PC-3 (cell line): Measurements from ENCODE around the gene PPP1R36.

Source experiments
- EZH2 ChIP-seq: fragments of 300-600 bp; sonication (generic); IDR thresholded peaks from one replicate; pipeline ENCODE4 v1.6.1; 2017; ENCODE audit warnings: antibody characterized with exemption, mild to moderate bottlenecking, low read length; ENCODE audit not compliant: unreplicated experiment
- TF ChIP-seq, protein P1 (sequence below): fragments of 300-600 bp; sonication (generic); conservative IDR thresholded peaks from 2 replicates; pipeline ENCODE4 v1.5.1; 2017; ENCODE audit warnings: antibody characterized with exemption, low read depth, mild to moderate bottlenecking, low read length

DNA sequence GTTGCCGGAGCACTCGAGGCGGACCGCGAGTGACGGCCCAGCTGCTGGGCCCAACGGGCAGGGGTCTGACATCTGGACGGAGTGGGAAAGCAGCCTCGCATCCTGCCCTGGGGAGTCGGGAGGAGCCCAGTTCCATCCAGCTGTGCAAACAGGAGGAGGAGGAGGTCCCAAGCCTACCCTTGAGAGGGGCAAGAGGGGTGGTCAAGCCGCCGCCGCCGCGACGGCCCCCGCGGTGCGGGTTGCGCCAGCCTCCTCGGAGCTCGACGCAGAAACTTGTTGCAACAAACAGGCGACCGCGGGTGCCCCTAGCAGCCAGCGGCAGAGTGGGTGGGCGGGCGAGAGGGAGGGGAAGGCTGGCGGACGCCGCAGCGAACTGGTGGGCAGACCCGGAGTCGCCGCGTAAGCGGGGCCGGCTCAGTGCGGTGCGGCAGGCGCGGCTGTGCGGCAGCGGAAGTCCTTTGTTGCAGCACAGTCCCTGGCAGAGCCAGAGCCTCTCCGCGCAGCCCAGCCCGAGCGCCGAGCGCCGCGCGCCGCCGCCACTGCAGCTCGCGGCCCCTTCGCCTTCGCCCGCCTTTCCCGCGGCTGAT is 45.4 kb upstream of the PPP1R36 start, which contains the start of gene ZBTB1:
- TF ChIP-seq, protein P1, sequence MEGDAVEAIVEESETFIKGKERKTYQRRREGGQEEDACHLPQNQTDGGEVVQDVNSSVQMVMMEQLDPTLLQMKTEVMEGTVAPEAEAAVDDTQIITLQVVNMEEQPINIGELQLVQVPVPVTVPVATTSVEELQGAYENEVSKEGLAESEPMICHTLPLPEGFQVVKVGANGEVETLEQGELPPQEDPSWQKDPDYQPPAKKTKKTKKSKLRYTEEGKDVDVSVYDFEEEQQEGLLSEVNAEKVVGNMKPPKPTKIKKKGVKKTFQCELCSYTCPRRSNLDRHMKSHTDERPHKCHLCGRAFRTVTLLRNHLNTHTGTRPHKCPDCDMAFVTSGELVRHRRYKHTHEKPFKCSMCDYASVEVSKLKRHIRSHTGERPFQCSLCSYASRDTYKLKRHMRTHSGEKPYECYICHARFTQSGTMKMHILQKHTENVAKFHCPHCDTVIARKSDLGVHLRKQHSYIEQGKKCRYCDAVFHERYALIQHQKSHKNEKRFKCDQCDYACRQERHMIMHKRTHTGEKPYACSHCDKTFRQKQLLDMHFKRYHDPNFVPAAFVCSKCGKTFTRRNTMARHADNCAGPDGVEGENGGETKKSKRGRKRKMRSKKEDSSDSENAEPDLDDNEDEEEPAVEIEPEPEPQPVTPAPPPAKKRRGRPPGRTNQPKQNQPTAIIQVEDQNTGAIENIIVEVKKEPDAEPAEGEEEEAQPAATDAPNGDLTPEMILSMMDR, result no peak
- no peak for TF ChIP-seq EZH2
